ENCODE measurements around the gene MINDY4. TPM values are rescaled to one million over a fixed set of nuclear protein-coding genes. Genes with fewer than 3 reads are reported as not detected.

Gene MINDY4
- total RNA-seq, 2 experiments from 2014 or later = 0.36 to 0.60 TPM

DNA sequence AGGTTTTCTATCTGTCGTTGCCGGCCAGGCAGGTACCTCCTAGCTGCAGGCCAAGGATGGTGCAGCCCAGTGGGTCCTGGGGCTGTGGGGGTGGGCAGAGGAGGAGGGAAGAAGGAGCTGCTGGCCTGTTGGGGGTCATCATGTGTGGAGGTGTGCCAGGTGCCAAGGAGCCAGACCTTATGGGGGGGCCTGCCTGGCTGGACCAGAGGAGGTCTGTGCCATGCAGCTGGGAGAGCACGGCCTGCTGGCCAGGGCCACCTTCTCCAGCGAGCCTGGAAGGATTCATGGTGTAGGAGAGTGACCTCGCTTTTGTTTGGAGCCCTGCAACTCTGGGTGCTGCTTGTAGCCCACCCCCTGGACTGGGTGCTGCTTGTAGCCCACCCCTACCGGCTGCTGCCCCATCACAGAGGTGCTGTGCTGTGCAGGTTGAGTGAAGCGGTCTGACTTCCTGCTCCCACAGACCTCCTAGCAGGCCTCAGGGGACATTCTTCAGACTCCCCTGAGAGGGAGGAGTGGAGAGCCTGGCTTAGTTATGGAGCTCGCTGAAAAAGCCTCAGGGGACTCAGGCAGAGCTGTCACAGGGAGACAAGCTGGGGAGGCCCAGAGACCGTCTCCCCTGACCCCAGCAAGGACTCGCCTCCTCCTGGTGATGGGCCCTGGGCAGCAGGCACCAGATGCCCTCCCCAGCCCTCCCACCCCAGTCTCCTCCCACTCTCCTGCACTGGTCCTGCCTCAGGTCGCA lies 72.7 kb downstream of the MINDY4 start:
- no peaks in the 10 kb centered on the region for H3K9me3 Mint-ChIP-seq
- ATAC-seq (ENCODE audit: poor library complexity) (no peak), DNase-seq (no peak)
- H3K4me3 ChIP-seq (ENCODE audit: low read length) = no peak overlapping the region
- no peaks in the 10 kb centered on the region for H3K4me1 Mint-ChIP-seq (ENCODE audit: low read depth)
- H3K27ac Mint-ChIP-seq = no peak overlapping the region
- intact Hi-C loops (cut with DNase I, micrococcal nuclease) = no loop called here
- POLR2A ChIA-PET = interaction anchor here (0.6 kb wide), 1 partner anchor 34 kb away, joined by 4 read pairs; no protein-coding TSS in a partner anchor
- no peak overlapping the region for H3K4me3 Mint-ChIP-seq
- no peaks in the 10 kb centered on the region for H3K27me3 ChIP-seq (ENCODE audit: control insufficient read depth in 1 of 2, insufficient read depth in 2 of 2, low read length in 2 of 2)
- no peaks in the 10 kb centered on the region for H3K36me3 ChIP-seq (ENCODE audit: insufficient read depth, low read length)
- no peaks in the 10 kb centered on the region for H3K9me3 ChIP-seq (ENCODE audit: control insufficient read depth in 1 of 2, insufficient read depth in 1 of 2, low read length in 2 of 2)
- no peaks in the 10 kb centered on the region for H3K27me3 Mint-ChIP-seq
- H3K36me3 Mint-ChIP-seq (ENCODE audit: low read depth) = no peaks in the 10 kb centered on the region
- no peak overlapping the region for H3K27ac ChIP-seq (ENCODE audit: low read depth in 1 of 2, low read length in 2 of 2)
- H3K4me1 ChIP-seq (ENCODE audit: insufficient read depth, low read length) = no peaks in the 10 kb centered on the region
- CTCF ChIA-PET = no interaction called here
- no peak for TF ChIP-seq CTCF (IDR thresholded peaks at IDR 0.05)

- Mint-ChIP-seq H3K9me3 (no peaks in the 10 kb centered on the region), H3K4me1 (ENCODE audit: low read depth) (no peaks in the 10 kb centered on the region), H3K4me3 (no peak overlapping the region), H3K27me3 (no peaks in the 10 kb centered on the region), H3K36me3 (ENCODE audit: low read depth) (no peaks in the 10 kb centered on the region), H3K27ac (no peak overlapping the region)
- ATAC-seq (ENCODE audit: poor library complexity) = no peak
- Histone ChIP-seq H3K4me1 (ENCODE audit: insufficient read depth, low read length) (no peaks in the 10 kb centered on the region), H3K27me3 (ENCODE audit: control insufficient read depth in 1 of 2, insufficient read depth in 2 of 2, low read length in 2 of 2) (no peaks in the 10 kb centered on the region), H3K36me3 (ENCODE audit: insufficient read depth, low read length) (no peaks in the 10 kb centered on the region), H3K9me3 (ENCODE audit: control insufficient read depth in 1 of 2, insufficient read depth in 1 of 2, low read length in 2 of 2) (no peaks in the 10 kb centered on the region), H3K4me3 (ENCODE audit: low read length) (no peak overlapping the region), H3K27ac (ENCODE audit: low read depth in 1 of 2, low read length in 2 of 2) (no peak overlapping the region)
- no peak for DNase-seq
- POLR2A ChIA-PET = interaction anchor here (0.6 kb wide), 1 partner anchor 35 kb away, joined by 4 read pairs; no protein-coding TSS in a partner anchor
- CTCF ChIA-PET = no interaction called here
- TF ChIP-seq CTCF (IDR thresholded peaks at IDR 0.05) = no peak
- intact Hi-C loops (cut with DNase I, micrococcal nuclease) = no loop called here
These were observed 73.3 kb downstream of the MINDY4 start for GRCh38 chr7:30844483-30844874.

DNA sequence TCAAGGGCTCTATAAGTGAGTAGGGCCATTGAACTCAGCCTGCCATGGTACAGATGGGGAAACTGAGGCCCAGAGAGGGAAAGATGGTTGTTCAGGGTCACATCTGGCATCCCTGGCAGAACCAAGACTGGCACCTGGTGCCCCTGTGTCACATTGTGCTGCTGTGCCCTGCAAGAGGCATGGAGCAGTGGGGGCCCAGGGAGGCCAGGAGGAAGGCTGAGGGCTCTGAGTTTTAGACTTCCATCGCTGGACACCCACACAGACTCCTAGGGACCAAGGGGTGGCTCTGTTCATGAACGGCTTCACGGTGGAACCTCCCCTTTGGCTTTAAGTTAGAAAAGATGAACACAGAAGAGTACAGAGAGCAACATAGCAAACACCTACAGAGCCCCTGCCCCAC lies 73.7 kb downstream of the MINDY4 start:
- H3K4me1 Mint-ChIP-seq (ENCODE audit: low read depth) = no peaks in the 10 kb centered on the region
- POLR2A ChIA-PET = no interaction called here
- no peak overlapping the region for H3K4me3 Mint-ChIP-seq
- H3K27me3 ChIP-seq (ENCODE audit: control insufficient read depth in 1 of 2, insufficient read depth in 2 of 2, low read length in 2 of 2) = no peaks in the 10 kb centered on the region
- TF ChIP-seq CTCF (IDR thresholded peaks at IDR 0.05) = no peak
- no peak overlapping the region for H3K4me3 ChIP-seq (ENCODE audit: low read length)
- no peaks in the 10 kb centered on the region for H3K27me3 Mint-ChIP-seq
- ATAC-seq (ENCODE audit: poor library complexity) (no peak), DNase-seq (no peak)
- intact Hi-C loops (cut with DNase I, micrococcal nuclease) = no loop called here
- no peaks in the 10 kb centered on the region for H3K36me3 Mint-ChIP-seq (ENCODE audit: low read depth)
- H3K4me1 ChIP-seq (ENCODE audit: insufficient read depth, low read length) = no peaks in the 10 kb centered on the region
- no peak overlapping the region for H3K27ac Mint-ChIP-seq
- H3K9me3 ChIP-seq (ENCODE audit: control insufficient read depth in 1 of 2, insufficient read depth in 1 of 2, low read length in 2 of 2) = no peaks in the 10 kb centered on the region
- H3K36me3 ChIP-seq (ENCODE audit: insufficient read depth, low read length) = no peaks in the 10 kb centered on the region
- no peaks in the 10 kb centered on the region for H3K9me3 Mint-ChIP-seq
- CTCF ChIA-PET = no interaction called here
- no peak overlapping the region for H3K27ac ChIP-seq (ENCODE audit: low read depth in 1 of 2, low read length in 2 of 2)

Data from CD4-positive, alpha-beta T cell (primary cell).